Stimulated activated naive CD8-positive, alpha-beta T cell treated with anti-CD3 and anti-CD28 coated beads, Interleukin-15, Interleukin-2, amounts not matched to agents 100 U/mL and 50 U/mL, for 24 hours (primary cell): ENCODE data around the gene STPG4.
A peak's percentile ranks its signal among the peaks of the same experiment; 100 is the strongest.

Source experiments
- ATAC-seq: fragments of 150-1000 bp; cut with Tn5 transposase; one replicate; pipeline ENCODE4 v1.10.0; 2021
- DNase-seq: peaks from one replicate; pipeline ENCODE4 v3.0.0; 2021

STPG4 gene

GRCh38 chr2:47070920-47071824, 83.9 kb downstream of the STPG4 start:
- DNase-seq (peak; percentile 62), ATAC-seq (peak; percentile 72)

- no peak for DNase-seq
- ATAC-seq, result no peak
These were observed 84.8 kb downstream of the STPG4 start for GRCh38 chr2:47070155-47070919.

GRCh38 chr2:47069628-47070154, 85.4 kb downstream of the STPG4 start:
- no peak for ATAC-seq

GRCh38 chr2:47068981-47069627, 86.0 kb downstream of the STPG4 start:
- DNase-seq (no peak), ATAC-seq (no peak)

More at GRCh38 chr2:47069628-47070154, 85.4 kb downstream of the STPG4 start:
- DNase-seq, result no peak

GRCh38 chr2:47067788-47068407, 87.2 kb downstream of the STPG4 start:
- DNase-seq (no peak), ATAC-seq (no peak)

GRCh38 chr2:47065771-47066380, 89.2 kb downstream of the STPG4 start:
- no peak for ATAC-seq
- no peak for DNase-seq

GRCh38 chr2:47065343-47065742, 89.8 kb downstream of the STPG4 start:
- ATAC-seq (no peak), DNase-seq (no peak)

- DNase-seq, result no peak
- no peak for ATAC-seq
These were observed 91.0 kb downstream of the STPG4 start for GRCh38 chr2:47064106-47064505.

GRCh38 chr2:47063538-47063930, 91.6 kb downstream of the STPG4 start:
- DNase-seq, result no peak
- ATAC-seq, result no peak

GRCh38 chr2:47062681-47063537, 92.2 kb downstream of the STPG4 start:
- ATAC-seq (no peak), DNase-seq (no peak)

GRCh38 chr2:47061944-47062678, 93.0 kb downstream of the STPG4 start:
- ATAC-seq (no peak), DNase-seq (no peak)

GRCh38 chr2:47060652-47061170, 94.4 kb downstream of the STPG4 start:
- ATAC-seq, result no peak
- DNase-seq, result no peak

GRCh38 chr2:47058003-47058931, 96.8 kb downstream of the STPG4 start:
- no peak for DNase-seq
- no peak for ATAC-seq

- DNase-seq, result no peak
- no peak for ATAC-seq
These were observed 97.5 kb downstream of the STPG4 start for GRCh38 chr2:47057687-47058002.

- no peak for DNase-seq
- ATAC-seq, result peak; percentile 28
These were observed 98.0 kb downstream of the STPG4 start for GRCh38 chr2:47056868-47057686.

- DNase-seq, result no peak
These were observed 98.7 kb downstream of the STPG4 start for GRCh38 chr2:47056374-47056773.

GRCh38 chr2:47054868-47055267, 100.2 kb downstream of the STPG4 start:
- no peak for DNase-seq
- no peak for ATAC-seq

More at GRCh38 chr2:47056374-47056773, 98.7 kb downstream of the STPG4 start:
- ATAC-seq, result no peak
